Embryonic facial prominence (tissue), 1 donor: ENCODE data around the gene ITPRID1.

Experiments used
- DNase-seq: peaks from one replicate; pipeline ENCODE4 v3.0.0-alpha.2; 2016; ENCODE audit errors: extremely low spot score

ITPRID1 gene

GRCh38 chr7:31695859-31696614 is 182.1 kb downstream of the ITPRID1 start:
- DNase-seq, result no peak

GRCh38 chr7:31699050-31699449 is 185.2 kb downstream of the ITPRID1 start:
- no peak for DNase-seq

DNA sequence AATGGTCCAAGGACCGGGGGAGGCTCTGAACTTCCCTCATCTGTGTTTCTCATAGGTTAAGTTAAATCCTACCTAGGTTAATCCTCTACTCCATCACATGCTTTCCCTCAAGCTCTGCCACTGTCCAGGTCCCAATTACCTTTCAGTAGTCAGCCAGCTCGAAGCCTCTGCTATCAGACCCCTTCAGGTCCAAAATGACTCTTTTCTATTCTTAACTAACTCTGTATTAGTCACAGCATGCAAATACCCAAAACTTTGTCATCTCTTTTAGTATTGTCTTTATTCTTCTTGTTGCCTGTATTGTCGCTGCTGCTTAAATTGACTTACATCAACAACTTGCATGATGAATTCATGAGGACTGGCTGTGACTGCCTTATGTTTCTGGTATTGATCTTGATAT is 188.5 kb downstream of the ITPRID1 start:
- no peak for DNase-seq

DNA sequence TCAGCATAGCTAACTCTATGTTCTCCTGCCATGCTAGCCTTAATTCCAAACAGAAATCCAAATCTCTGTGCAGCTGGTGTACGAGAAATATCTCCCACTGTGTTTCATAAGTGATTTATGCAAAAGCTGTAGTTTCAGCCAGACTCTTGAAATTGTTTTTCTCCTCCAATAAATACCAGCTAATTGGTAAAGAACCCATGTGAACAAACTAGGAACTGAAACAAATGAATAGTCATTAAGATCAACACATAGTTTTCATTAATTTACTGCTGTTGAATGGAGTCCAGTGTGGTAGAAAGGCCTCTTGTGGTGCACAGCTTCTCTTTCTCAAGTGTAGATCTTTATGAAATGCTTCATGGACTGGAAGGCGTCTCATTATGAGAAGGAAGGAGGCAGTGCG is 191.5 kb downstream of the ITPRID1 start:
- DNase-seq, result no peak

- DNase-seq, result no peak
These were observed 193.2 kb downstream of the ITPRID1 start for GRCh38 chr7:31707089-31707488.
